ENCODE results near the gene SYNE2. TPM values are rescaled to one million over a fixed set of nuclear protein-coding genes. Genes with fewer than 3 reads are reported as not detected.
"Not testable (repeated sequence)": the region's sequence is repeated elsewhere in the genome, so short reads cannot be mapped to it uniquely, and the experiment has no call there.

The SYNE2 gene
- total RNA-seq, 1 experiment from 2014 or later = 22.2 TPM

DNA sequence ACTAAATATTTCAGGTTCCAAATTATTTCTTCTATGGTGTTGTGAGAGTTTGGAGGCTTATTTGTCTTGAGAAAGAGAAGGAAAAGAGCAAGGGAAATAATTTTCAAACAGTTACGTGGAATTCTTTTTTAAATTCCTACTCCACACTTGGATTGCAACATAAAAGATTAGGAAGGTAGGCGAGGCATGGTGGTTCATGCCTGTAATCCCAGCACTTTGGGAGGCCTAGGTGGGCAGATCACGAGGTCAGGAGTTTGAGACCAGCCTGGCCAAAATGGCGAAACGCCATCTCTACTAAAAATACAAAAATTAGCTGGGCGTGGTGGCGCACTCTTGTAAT, 265.6 kb downstream of the SYNE2 start:
- DNase-seq (ENCODE audit: low read depth) = not testable (repeated sequence)

DNA sequence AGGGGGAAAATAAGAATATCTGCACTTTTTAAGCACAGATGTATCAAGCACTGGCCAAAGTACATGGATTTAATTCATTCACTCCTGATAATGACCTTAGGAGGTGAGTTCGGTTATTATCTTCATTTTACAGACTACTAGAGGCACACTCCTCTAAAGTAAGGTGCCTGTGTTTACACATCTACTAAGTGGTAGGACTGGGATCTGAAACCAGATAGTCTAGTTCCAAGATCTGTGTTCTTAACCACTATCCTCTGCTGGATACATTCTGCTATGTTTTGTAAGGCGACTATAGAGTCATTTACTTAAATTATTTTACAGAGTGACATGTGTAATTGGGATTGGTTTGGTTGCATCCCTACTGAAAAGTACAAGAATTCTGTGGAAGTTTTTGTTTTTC, 266.1 kb downstream of the SYNE2 start:
- no peak for DNase-seq (ENCODE audit: low read depth)

DNA sequence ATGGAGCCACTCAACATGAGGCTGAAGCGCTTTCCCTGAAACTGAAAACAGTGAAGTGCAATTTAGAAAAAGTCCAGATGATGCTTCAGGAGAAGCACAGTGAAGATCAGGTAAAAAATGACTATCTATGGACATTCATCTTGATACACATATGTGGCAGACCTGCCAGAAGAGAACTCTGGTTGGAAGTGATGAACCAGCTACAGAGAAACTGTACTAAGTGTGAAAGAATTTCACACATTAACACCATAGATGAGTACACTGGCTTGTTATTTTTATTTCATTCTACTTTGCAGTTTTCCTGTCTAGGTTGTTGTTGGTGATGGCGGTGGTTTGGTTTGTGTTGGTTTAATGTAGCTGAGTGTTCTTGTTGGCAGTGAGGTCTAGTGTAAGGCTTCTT, 266.7 kb downstream of the SYNE2 start:
- no peak for DNase-seq (ENCODE audit: low read depth)

DNA sequence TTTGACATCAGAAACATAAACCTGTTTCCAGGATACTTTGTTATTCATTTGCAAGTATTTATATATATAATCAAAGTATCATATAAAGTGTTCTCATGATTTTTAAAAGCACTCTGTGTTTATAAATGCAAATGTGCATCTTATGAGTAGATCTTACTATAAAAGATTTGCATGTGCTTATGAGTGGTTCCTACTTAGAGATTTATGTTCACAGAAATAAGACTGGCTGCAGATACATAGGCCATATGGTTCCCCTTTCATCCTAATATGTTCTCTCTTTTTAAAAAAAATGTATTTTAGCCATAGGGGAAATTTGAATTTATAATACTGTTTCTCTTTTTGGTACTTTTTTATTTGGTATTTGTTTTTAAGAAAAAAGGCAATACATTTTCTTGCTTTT, 267.2 kb downstream of the SYNE2 start:
- DNase-seq (ENCODE audit: low read depth) = no peak

DNA sequence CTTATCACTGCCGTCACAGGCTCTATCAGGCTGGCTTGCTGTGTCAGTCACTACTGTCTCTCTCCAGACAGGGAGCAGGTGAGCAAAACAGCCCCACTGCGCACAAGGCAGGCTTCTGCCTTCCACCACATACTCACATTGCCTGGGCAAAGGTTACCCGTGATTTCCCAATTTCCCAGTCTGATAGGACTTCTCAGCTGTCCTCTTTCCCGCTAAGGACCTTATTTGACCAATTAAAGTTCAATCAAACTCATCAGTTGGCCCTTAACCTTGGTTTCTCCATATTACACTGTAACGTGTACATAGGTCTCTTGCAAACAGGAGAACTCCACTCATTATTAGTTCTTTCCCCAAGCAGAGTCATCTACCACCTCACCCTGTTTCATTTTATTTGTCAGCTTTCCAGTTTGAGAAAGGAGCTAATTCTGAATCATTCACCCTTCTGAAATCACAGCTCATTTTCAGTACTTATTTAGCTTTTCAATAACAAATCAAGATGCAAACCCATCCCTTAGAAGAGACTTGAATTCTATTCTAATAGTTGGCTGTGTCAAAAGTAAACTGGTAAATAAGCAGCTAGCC, 270.5 kb downstream of the SYNE2 start:
- DNase-seq (ENCODE audit: low read depth) = no peak

DNA sequence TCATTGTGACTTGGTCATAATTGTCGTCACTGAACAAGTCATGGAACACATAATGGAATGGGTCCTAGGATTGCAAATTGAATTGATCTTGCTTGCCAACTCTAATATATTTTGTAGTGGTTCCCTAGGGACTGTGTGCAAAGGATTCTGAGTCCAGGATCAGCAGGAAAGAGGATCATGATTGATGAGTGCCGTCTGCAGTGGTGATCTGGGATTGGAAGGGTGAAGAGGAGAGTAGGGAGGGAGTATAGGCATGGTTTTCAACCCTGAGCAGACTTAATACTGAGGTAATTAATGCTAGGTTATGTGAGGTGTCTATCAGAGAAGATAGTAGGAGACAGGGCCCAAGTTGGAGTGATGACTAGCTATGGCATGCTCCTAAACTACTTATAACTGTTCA, 272.5 kb downstream of the SYNE2 start:
- DNase-seq (ENCODE audit: low read depth) = no peak

DNA sequence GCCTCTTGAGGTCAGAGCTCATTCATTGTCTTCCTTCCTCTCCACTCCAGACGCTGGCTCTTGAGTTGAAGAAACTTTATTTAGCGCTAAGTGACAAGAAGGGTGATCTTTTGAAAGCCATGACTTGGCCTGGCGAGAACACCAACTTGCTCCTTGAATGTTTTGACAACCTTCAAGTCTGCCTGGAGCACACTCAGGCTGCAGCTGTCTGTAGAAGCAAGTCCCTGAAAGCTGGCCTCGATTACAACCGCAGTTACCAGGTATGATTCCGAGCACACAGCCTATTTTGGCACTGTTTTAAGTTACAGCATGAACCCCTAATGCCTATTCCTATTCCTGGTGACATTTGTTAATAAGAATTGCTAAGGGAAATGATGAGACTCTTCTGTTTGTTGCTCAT, 273.7 kb downstream of the SYNE2 start:
- DNase-seq (ENCODE audit: low read depth) = no peak

DNA sequence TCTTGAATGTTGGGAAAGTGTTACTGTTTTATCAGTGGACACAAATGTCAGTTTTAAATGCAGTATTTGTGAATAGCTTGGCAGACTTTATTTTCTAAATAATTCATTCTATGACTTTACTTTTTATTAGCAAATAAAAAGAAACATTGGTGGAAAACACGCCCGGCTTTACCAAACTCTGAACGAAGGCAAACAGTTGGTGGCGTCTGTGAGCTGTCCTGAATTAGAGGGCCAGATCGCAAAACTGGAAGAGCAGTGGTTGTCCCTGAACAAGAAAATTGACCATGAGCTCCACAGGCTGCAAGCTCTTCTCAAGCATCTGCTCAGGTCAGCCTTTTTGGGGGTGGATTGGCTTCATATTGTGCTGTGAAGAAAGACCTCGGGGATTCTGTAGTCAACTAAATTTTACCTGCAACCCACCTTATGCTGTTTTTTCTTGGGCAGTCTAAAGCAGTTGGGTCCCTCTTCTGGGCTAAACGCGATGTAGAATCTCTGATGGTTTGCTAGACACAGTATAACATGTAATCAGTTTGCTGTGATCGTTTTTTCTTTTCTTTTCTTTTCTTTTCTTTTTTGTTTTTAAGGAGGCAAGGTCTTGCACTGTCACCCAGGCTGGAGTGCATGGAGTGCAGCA, 285.0 kb downstream of the SYNE2 start:
- peak; percentile 2 for DNase-seq (ENCODE audit: low read depth)

DNA sequence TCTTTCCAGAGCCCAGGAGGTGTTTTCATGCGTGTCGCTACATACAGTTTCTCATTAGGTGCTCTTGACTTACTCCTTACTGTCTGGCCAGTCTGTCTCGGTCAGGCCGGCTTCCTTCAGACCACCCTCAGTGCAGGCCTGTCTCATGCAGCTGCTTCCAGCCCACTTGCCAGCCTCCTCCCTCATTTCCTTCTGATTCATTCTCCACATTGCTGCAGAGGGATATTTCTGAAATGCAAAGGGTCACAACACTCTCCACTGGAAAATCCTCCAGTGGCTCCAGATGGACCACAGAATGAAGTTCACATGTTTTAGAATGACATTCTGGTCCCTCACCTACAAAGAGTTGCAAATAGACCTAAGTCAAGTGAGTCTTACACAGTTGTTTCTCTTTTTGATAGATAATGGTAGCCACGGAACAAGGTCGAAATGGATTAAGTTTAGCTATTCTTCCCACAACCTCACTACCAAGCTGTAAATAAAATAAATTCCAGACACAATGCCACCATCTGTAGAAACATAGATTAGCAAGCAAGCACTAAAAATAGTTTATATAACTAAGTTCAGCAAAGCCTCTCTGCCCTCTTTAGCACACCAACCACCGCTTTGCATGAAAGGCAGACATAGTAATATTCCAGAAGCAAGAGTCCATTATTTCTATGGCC, 294.5 kb downstream of the SYNE2 start:
- DNase-seq (ENCODE audit: low read depth) = no peak

DNA sequence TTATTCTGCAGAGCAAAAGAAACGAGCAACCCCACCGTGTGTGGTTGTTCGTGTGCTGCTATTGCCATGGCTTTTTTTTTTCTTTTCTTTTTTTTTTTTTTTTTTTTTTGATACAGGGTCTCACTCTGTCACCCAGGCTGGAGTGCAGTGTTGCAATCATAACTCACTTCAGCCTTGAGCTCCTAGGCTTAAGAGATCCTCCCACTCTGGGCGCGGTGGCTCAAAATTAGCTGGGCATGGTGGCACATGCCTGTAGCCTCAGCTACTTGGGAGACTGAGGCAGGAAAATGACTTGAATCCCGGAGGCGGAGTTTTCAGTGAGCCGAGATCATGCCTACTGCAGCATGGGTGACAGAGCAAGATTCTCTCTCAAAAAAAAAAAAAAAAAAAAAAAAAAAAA, 297.1 kb downstream of the SYNE2 start:
- no peak for DNase-seq (ENCODE audit: low read depth)

DNA sequence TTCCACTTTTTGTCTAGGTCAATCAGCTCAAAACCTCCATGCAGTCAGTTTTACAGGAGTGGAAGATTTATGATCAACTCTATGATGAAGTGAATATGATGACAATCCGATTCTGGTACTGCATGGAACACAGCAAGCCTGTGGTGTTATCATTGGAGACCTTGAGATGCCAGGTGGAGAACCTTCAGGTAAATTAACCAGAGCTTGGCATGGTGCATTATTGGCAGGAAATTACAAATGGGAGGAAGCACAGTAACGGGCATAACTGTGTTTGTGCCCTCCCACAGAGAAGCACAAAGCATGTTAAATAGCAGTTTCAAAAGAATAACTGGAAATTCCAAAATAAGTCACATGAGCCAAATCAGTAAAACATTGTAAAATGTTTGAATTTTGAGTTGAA, 305.8 kb downstream of the SYNE2 start:
- DNase-seq (ENCODE audit: low read depth) = no peak

DNA sequence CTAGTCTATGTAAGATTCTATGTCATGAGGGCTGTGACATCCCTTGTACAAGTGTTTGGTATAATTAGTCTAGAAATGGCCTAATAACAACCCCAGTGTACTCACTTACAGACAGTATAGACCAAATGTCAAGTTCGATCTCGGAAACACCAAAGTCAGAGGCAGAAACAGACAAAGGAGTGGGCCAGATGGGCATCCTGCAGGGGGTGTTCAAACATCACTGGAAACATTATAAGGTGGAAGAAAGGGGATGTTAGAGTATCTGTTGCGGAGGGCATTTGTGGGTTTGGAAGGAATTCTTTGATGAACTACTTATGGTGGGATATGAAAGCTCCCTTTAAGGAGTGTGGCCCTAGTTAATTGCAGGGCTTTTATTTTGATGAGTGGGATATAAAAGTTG, 306.8 kb downstream of the SYNE2 start:
- no peak for DNase-seq (ENCODE audit: low read depth)

DNA sequence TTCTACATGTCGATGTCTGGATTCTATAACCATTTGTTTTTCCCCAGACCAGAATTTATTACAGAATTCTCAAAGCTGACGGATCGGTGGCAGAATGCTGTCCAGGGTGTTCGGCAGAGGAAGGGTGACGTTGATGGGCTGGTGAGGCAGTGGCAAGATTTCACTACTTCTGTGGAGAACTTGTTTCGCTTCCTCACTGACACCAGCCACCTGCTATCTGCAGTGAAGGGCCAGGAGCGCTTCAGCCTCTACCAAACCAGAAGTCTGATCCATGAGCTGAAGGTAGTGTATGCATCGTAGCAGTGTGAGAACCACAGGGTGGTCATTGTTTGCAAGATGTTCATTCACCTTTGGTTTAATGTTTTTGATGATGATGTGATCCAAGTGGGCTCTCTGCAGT, 317.4 kb downstream of the SYNE2 start:
- no peak for DNase-seq (ENCODE audit: low read depth)

DNA sequence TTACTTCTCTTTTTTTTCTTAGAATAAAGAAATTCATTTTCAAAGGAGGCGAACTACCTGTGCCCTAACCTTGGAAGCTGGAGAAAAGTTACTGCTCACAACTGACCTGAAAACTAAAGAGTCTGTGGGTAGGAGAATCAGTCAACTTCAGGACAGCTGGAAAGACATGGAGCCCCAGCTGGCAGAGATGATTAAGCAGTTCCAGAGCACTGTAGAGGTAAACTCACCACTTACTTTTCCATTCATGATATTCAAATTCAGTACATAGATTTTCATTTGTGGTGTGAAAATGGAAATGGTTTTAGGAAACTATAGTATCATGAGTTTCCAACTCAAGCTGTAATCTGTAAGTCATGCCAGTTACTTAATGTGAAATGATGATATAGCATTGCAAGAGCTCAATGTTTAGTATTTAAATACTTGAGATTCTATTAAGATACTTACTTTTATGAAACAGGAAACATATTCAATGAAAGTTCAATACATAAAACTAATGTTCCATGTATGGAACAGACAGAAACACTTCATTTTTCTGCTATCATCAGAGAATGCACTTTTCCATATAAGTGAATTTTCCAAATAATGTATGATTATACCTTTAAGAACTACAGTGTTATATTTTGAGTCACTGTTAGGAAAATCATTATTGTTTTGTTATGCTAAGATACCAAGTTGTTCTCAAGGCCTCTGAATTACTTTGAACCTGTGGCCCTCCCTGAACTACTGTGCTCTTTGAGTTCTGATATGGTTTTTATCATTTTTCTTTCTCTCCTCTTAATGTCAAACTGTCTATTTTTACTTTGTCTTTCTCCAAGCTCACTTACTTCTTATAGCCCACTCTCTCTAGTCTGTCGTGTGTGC, 322.3 kb downstream of the SYNE2 start:
- DNase-seq (ENCODE audit: low read depth) = no peak

DNA sequence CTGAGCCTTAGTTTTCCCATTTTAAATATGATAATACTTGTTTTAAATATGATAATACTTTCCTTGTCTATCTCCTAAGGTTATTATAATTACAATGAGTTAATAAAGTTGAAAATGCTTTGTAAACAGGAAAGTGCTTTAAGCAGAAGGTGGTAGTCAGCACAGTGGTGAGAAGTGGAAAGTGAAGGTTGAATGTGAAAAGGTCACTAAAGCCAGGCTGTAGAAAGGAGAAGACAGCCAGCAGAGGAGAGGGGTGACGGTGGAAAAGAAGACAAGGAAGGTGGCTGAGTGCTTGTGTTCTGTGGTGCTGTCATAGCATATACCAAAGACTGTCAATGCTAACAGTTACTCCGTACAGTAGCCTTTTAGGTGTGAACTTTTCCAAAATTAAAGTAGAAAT, 323.5 kb downstream of the SYNE2 start:
- DNase-seq (ENCODE audit: low read depth) = no peak

DNA sequence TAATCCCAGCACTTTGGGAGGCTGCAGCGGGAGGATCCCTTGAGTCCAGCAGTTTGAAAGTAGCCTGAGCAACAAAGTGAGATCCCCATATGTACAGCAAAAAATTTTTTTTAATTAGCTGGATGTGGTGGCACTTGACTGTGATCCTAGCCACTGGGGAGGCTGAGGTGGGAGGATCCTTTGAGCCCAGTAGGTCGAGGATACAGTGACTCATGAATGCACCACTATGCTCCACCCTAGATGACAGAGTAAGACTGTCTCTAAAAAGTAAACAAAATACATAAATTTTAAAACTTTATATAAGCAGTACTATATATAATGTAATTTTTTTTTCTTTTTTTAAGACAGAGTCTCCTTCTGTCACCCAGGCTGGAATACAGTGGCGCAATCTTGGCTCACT, 326.0 kb downstream of the SYNE2 start:
- DNase-seq (ENCODE audit: low read depth) = no peak

DNA sequence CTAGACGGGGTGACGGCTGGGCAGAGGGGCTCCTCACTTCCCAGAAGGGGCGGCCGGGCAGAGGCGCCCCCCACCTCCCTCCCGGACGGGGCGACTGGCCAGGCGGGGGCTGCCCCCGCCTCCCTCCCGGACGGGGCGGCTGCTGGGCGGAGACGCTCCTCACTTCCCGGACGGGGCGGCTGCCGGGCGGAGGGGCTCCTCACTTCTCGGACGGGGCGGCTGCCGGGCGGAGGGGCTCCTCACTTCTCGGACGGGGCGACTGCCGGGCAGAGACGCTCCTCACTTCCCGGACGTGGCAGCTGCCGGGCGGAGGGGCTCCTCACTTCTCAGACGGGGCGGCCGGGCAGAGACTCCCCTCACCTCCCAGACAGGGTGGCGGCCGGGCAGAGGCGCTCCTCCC, 330.1 kb downstream of the SYNE2 start:
- DNase-seq (ENCODE audit: low read depth) = not testable (repeated sequence)

DNA sequence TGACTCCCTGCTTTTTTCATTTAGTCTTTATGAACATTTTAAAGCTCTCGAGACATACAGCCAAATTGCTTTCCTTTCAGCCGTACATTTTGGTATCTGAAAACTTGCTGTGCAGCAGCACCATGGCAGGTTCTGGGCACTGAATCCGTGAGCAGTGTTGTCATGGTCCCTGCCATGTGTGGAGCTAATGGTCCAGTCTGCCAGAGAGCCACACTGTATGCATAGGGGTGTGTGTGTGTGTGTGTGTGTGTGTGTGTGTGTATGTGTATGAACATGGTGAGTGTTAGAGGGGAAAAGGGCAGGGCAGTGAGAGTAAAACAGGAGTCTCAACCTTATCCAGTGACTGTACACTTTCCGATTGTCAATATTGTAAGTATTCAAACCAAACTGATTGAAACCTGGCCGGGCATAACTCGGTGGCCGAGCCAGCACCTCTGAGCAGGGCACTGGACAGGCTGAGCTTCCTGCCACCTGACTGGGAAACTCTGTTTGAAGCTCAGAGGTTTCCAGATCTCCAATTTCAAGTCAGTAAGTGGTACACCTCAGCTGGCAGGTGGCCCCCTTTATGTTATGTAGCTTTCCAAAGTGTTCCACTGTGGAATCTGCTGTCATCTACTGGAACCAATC, 331.4 kb downstream of the SYNE2 start:
- DNase-seq (ENCODE audit: low read depth) = no peak

DNA sequence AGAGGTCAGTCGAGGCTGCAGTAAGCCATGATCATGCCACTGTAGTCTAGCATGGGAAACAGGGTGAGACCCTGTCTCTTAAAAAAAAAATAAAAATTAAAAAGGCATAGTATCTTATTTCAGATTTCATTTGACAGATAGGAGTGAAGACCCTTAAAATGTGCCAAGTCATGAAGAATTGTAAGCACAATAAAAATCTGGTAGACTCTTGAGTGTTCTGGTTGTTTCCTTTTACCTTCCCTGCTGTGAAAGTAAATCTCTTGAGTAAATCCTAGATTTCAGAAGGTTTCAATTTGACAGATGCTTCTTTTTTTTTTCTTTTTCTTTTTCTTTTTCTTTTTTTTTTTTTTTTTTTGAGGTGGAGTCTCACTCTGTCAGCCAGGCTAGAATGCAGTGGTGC, 332.4 kb downstream of the SYNE2 start:
- no peak for DNase-seq (ENCODE audit: low read depth)

DNA sequence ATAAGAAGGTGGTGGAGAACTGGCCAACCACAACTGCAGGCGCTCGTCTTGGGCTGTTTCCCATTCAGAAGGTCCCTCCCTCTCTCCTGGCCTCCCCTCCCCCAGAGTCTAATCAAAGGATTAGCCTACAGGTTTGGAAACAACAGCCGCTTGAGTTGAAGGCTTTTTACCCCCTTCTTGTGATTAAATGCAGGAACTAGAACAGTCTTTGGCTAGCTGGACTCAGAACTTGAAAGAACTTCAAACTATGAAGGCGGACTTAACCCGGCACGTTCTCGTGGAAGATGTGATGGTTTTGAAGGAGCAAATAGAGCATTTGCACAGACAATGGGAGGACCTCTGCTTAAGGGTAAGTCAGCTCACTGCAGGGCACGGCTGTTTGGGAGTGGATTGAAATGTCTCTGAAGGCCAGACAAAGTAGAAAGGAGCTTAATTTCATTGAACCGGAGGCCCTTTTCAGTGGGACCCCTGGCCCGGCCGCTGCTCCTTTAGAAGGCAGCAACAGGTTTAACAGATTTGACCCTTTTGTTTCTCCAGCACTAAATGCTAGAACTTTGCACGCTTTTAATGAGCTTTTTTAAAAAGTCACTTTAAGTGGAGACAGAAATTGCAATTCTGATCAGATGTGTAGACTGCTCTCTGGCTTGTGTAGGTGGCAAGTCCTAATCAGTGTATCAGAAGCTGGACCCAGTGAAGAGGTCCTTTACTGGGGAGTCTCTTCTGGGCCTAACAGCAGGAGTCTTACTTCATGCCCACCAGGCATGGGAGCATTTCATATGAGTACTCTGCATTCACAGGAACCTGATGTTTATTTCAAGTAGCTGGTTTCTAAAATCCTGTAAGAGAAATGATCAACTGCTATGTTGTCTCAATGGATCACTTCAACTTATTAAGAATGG, 333.7 kb downstream of the SYNE2 start:
- DNase-seq (ENCODE audit: low read depth) = no peak

DNA sequence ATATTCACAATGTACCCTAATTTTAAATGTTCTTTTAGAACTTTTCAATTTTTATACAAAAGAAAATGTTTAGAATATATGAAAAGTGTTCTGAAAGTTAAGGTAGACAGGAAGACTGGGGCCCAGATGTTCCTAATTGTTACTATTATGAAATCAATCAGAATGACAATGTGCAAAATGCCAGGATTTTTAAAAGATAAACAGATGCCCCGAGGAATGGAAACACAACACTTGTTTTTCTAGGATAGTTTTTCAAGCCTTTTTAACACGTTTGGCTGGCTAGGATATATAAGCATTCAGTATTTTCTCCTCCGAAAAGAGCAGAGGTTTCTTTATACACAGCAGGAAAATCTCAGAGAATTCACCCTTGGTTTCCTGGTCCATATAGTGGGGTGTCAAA, 334.5 kb downstream of the SYNE2 start:
- DNase-seq (ENCODE audit: low read depth) = no peak

Data from RPMI7951 (cell line).